HG02759 (cell line): ENCODE data around the gene CPT2.

ENCODE experiments used
- ATAC-seq: cut with Tn5 transposase; IDR thresholded peaks from one replicate; pipeline ENCODE4 v1.9.1; 2021; ENCODE audit warnings: mild to moderate bottlenecking, moderate library complexity; ENCODE audit not compliant: unreplicated experiment

Gene CPT2

DNA sequence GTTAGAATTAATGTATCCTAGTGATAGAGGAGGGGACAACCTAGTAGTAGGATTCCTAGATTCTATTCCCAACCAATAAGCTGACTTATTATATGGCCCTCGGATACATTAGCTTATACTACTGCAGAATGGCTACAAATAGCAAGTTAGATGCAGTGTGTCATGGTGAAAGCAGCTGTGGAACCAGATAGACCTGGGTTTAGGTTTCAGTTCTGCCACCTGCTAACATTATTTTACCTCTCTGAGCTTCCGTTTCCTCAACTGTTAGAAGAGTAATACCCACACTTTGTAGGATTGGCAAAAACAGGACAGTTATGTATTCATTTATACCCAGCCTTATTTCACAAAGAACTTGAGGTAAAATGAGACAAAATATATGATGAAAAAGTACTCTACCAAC lies 63.3 kb downstream of the CPT2 start:
- peak; percentile 50 for ATAC-seq

DNA sequence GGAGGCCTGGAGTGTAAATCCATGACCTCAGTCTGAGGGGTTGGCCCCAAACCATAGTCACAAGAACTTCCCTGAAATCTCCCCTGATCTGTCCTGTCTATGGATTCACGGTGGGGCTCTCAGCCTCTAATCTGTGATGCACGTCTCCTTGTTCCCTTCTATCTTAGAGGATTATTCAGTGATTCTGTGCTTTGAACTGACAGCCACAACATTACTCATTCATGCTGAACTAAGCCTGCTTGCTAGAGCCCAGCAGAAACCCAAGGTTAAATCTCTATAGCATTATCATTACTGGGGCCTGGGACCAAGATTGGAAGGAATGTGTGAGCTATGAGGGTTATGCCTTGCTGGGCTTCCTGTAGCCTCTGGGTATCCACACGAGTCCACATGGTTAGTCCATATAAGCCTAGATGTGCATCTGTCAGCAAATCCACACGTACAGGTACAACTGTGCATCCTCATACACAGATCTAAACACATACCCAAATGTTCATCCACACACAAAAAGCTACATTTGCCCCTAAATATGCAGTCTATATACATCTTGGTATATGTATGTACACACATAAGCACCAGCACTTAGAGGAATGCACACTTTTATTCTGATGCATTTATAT lies 64.1 kb downstream of the CPT2 start:
- ATAC-seq, result no peak

DNA sequence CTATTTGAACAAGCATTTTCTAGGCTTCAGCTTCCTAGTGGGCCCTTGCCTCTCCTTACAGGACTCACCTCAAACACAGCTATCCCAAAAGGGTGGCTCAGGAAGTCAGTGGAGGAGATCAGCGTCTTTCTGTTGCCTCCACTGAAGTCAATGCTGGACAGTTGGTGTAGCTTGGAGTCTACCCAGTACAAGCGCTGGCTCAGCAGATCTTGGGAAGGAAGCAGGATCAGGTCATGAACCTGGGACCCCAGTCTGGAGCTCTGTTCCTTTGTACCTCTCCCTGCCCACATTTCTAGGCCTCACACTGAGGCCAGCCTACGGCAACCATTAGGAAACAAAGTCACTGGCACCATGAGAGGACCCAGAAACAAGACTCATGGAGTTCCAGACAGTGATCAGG lies 65.4 kb downstream of the CPT2 start:
- no peak for ATAC-seq
